IPS-18a (cell line): ENCODE measurements around the gene DNAI1.

Experiments used
- H3K27ac ChIP-seq: one replicate; pipeline ENCODE4 v1.5.1; 2013; ENCODE audit warnings: low read length
- H3K27me3 ChIP-seq: one replicate; pipeline ENCODE4 v1.6.1; 2013; ENCODE audit warnings: mild to moderate bottlenecking, low read length; ENCODE audit not compliant: control insufficient read depth, insufficient read depth
- H3K36me3 ChIP-seq: one replicate; pipeline ENCODE4 v1.6.1; 2013; ENCODE audit warnings: low read depth, low read length; ENCODE audit not compliant: control insufficient read depth
- H3K4me1 ChIP-seq: one replicate; pipeline ENCODE4 v1.6.1; 2013; ENCODE audit warnings: low read depth, low read length; ENCODE audit not compliant: control insufficient read depth
- H3K4me3 ChIP-seq: one replicate; pipeline ENCODE4 v1.5.1; 2013; ENCODE audit warnings: low read length
- H3K9ac ChIP-seq: one replicate; pipeline ENCODE4 v1.6.1; 2013; ENCODE audit warnings: mild to moderate bottlenecking, low read length, moderate library complexity
- H3K9me3 ChIP-seq: one replicate; pipeline ENCODE4 v1.6.1; 2013; ENCODE audit warnings: low read depth, low read length; ENCODE audit not compliant: control insufficient read depth

The DNAI1 gene

GRCh38 chr9:34547960-34548611 lies 89.5 kb downstream of the DNAI1 start:
- Histone ChIP-seq H3K4me3 (no peak overlapping the region), H3K27me3 (peaks cover 4% of the 10 kb centered on the region), H3K9me3 (no peaks in the 10 kb centered on the region), H3K36me3 (no peaks in the 10 kb centered on the region), H3K9ac (no peak overlapping the region), H3K27ac (no peak overlapping the region), H3K4me1 (no peaks in the 10 kb centered on the region)

GRCh38 chr9:34549407-34549732 lies 90.8 kb downstream of the DNAI1 start:
- peaks cover 4% of the 10 kb centered on the region for H3K27me3 ChIP-seq

GRCh38 chr9:34550016-34550680 lies 91.5 kb downstream of the DNAI1 start:
- Histone ChIP-seq H3K4me1 (peaks cover 10% of the 10 kb centered on the region), H3K9me3 (no peaks in the 10 kb centered on the region), H3K27ac (no peak overlapping the region), H3K36me3 (no peaks in the 10 kb centered on the region), H3K4me3 (no peak overlapping the region), H3K9ac (no peak overlapping the region), H3K27me3 (peaks cover 4% of the 10 kb centered on the region)

More at GRCh38 chr9:34549407-34549732, 90.8 kb downstream of the DNAI1 start:
- no peak overlapping the region for H3K9ac ChIP-seq
- H3K4me3 ChIP-seq, result no peak overlapping the region
- no peaks in the 10 kb centered on the region for H3K9me3 ChIP-seq
- H3K4me1 ChIP-seq, result peaks cover 2% of the 10 kb centered on the region
- H3K36me3 ChIP-seq, result no peaks in the 10 kb centered on the region
- no peak overlapping the region for H3K27ac ChIP-seq

- Histone ChIP-seq H3K4me3 (no peak overlapping the region), H3K9me3 (no peaks in the 10 kb centered on the region), H3K9ac (no peak overlapping the region), H3K4me1 (peaks cover 13% of the 10 kb centered on the region), H3K36me3 (no peaks in the 10 kb centered on the region), H3K27ac (no peak overlapping the region), H3K27me3 (peaks cover 4% of the 10 kb centered on the region)
These were observed 92.2 kb downstream of the DNAI1 start for GRCh38 chr9:34550681-34551270.

- no peak overlapping the region for H3K4me3 ChIP-seq
- no peaks in the 10 kb centered on the region for H3K36me3 ChIP-seq
- no peak overlapping the region for H3K9ac ChIP-seq
- H3K9me3 ChIP-seq, result no peaks in the 10 kb centered on the region
- peaks cover 4% of the 10 kb centered on the region for H3K27me3 ChIP-seq
- H3K27ac ChIP-seq, result no peak overlapping the region
- peaks cover 13% of the 10 kb centered on the region for H3K4me1 ChIP-seq
These were observed 93.4 kb downstream of the DNAI1 start for GRCh38 chr9:34551751-34552605.

GRCh38 chr9:34552606-34552981 lies 94.0 kb downstream of the DNAI1 start:
- no peak overlapping the region for H3K9ac ChIP-seq
- H3K4me1 ChIP-seq, result peaks cover 13% of the 10 kb centered on the region
- no peak overlapping the region for H3K4me3 ChIP-seq
- no peak overlapping the region for H3K27ac ChIP-seq
- H3K36me3 ChIP-seq, result no peaks in the 10 kb centered on the region
- peaks cover 4% of the 10 kb centered on the region for H3K27me3 ChIP-seq
- H3K9me3 ChIP-seq, result no peaks in the 10 kb centered on the region

GRCh38 chr9:34552986-34553385 lies 94.4 kb downstream of the DNAI1 start:
- Histone ChIP-seq H3K27me3 (peaks cover 4% of the 10 kb centered on the region), H3K4me1 (peaks cover 13% of the 10 kb centered on the region), H3K4me3 (no peak overlapping the region), H3K27ac (no peak overlapping the region), H3K9ac (no peak overlapping the region), H3K36me3 (no peaks in the 10 kb centered on the region), H3K9me3 (no peaks in the 10 kb centered on the region)

- no peaks in the 10 kb centered on the region for H3K9me3 ChIP-seq
- H3K27ac ChIP-seq, result no peak overlapping the region
- H3K4me1 ChIP-seq, result peaks cover 13% of the 10 kb centered on the region
- no peak overlapping the region for H3K9ac ChIP-seq
- H3K27me3 ChIP-seq, result no peaks in the 10 kb centered on the region
- no peaks in the 10 kb centered on the region for H3K36me3 ChIP-seq
- H3K4me3 ChIP-seq, result no peak overlapping the region
These were observed 95.0 kb downstream of the DNAI1 start for GRCh38 chr9:34553511-34554021.

GRCh38 chr9:34554211-34555001 lies 95.8 kb downstream of the DNAI1 start:
- no peak overlapping the region for H3K4me3 ChIP-seq

GRCh38 chr9:34555002-34555348 lies 96.4 kb downstream of the DNAI1 start:
- no peaks in the 10 kb centered on the region for H3K9me3 ChIP-seq
- H3K27me3 ChIP-seq, result no peaks in the 10 kb centered on the region
- H3K9ac ChIP-seq, result no peak overlapping the region
- no peak overlapping the region for H3K4me3 ChIP-seq
- peaks cover 18% of the 10 kb centered on the region for H3K4me1 ChIP-seq
- no peaks in the 10 kb centered on the region for H3K36me3 ChIP-seq
- H3K27ac ChIP-seq, result no peak overlapping the region

More at GRCh38 chr9:34554211-34555001, 95.8 kb downstream of the DNAI1 start:
- Histone ChIP-seq H3K27me3 (no peaks in the 10 kb centered on the region), H3K4me1 (peaks cover 13% of the 10 kb centered on the region), H3K27ac (no peak overlapping the region), H3K9ac (no peak overlapping the region), H3K9me3 (no peaks in the 10 kb centered on the region), H3K36me3 (no peaks in the 10 kb centered on the region)

- H3K9ac ChIP-seq, result no peak overlapping the region
- H3K36me3 ChIP-seq, result no peaks in the 10 kb centered on the region
- no peak overlapping the region for H3K4me3 ChIP-seq
- peaks cover 24% of the 10 kb centered on the region for H3K4me1 ChIP-seq
- no peak overlapping the region for H3K27ac ChIP-seq
- H3K27me3 ChIP-seq, result no peaks in the 10 kb centered on the region
- no peaks in the 10 kb centered on the region for H3K9me3 ChIP-seq
These were observed 96.9 kb downstream of the DNAI1 start for GRCh38 chr9:34555500-34555899.
